Right ventricle myocardium superior (tissue), 1 donor: ENCODE measurements around the gene ZNF771. TPM values are rescaled to one million over a fixed set of nuclear protein-coding genes. Genes with fewer than 3 reads are reported as not detected.

ENCODE experiments used
- ATAC-seq: fragments of 200-7000 bp; cut with Tn5 transposase; one replicate; pipeline ENCODE4 v1.9.1; 2020; ENCODE audit warnings: mild to moderate bottlenecking; ENCODE audit not compliant: poor library complexity
- DNase-seq: peaks from one replicate; pipeline ENCODE4 v3.0.0-alpha.2; 2020
- intact Hi-C: fragments of 100-400 bp; cut with DNase I; formaldehyde crosslinking; loops from one replicate; pipeline ENCODE4 v1.11.2; 2022
- total RNA-seq: library from RNA; stranded (reverse); fragmentation: NEBNext Ultra II Directional; extraction: Animal tissue kit (Norgen Biotek cat#: 25700); gene quantifications from one replicate; pipeline ENCODE4 v1.2.1, GENCODE V29; 2021
- donor health status: DM: no; HTN: yes; CAD: no; lungs with severe emphysema.

The ZNF771 gene
- total RNA-seq, 1 donor from 2014 or later = 6.2 TPM

DNA sequence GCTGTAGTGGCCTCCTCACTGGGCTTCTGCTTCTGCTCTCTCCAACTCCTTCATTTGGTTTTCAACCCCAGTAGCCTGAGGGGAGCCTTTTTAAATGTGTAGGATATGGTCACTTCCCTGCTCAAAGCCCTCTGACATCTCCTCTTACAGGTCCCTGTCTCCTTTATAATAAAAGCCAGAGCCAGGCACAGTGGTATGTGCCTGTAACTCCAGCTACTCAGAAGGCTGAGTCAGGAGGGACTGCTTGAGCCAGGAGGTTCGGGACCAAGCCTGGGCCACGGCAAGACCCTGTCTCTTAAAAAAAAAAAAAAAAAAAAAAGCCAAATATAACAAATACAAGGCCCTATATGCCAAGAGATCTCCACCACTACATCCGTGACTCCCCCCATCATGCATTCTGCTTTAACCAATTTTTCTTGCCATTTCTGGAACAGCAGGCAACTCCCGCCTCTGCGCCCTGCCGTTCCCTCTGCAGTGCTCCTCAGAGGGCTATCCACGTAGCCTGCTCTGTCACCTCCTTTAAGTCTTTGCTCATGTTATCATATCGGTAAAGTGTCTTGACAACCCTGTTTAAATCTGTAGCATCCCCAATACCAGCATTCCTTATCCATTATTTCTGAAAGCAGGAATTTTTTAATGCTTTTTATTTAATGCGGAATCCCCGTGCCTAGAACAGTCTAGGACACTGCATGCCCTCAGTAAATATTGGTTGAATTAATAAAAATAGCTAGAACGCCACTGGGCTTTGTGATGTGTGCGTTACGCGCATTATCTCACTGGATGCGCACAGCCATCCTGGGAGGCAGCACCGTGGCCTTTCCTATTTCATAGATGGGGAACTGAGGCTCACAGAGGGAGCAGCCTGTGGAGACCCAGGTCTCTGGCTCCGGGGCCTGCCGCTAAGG, 9.5 kb downstream of the ZNF771 start:
- ATAC-seq (no peak), DNase-seq (no peak)
- intact Hi-C loops = loop anchor here (10.0 kb wide), 1 partner anchor 322 kb away; the partner anchor contains the start of genes TBX6 and YPEL3

DNA sequence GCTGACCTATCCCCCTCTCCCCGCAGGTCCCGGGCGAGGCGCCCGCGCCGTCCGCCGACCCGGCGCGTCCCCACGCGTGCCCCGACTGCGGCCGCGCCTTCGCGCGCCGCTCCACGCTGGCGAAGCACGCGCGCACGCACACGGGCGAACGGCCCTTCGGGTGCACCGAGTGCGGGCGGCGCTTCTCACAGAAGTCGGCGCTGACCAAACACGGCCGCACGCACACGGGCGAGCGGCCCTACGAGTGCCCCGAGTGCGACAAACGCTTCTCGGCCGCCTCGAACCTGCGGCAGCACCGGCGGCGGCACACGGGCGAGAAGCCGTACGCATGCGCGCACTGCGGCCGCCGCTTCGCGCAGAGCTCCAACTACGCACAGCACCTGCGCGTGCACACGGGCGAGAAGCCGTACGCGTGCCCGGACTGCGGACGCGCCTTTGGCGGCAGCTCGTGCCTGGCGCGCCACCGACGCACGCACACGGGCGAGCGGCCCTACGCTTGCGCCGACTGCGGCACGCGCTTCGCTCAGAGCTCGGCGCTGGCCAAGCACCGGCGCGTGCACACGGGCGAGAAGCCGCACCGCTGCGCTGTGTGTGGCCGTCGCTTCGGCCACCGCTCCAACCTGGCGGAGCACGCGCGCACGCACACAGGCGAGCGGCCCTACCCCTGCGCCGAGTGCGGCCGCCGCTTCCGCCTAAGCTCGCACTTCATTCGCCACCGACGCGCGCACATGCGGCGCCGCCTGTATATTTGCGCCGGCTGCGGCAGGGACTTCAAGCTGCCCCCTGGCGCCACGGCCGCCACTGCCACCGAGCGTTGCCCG, 10.3 kb downstream of the ZNF771 start:
- DNase-seq = peak; percentile 92
- intact Hi-C loops = loop anchor here (10.0 kb wide), 1 partner anchor 323 kb away; the partner anchor contains the start of genes TBX6 and YPEL3
- peak; percentile 97 for ATAC-seq

DNA sequence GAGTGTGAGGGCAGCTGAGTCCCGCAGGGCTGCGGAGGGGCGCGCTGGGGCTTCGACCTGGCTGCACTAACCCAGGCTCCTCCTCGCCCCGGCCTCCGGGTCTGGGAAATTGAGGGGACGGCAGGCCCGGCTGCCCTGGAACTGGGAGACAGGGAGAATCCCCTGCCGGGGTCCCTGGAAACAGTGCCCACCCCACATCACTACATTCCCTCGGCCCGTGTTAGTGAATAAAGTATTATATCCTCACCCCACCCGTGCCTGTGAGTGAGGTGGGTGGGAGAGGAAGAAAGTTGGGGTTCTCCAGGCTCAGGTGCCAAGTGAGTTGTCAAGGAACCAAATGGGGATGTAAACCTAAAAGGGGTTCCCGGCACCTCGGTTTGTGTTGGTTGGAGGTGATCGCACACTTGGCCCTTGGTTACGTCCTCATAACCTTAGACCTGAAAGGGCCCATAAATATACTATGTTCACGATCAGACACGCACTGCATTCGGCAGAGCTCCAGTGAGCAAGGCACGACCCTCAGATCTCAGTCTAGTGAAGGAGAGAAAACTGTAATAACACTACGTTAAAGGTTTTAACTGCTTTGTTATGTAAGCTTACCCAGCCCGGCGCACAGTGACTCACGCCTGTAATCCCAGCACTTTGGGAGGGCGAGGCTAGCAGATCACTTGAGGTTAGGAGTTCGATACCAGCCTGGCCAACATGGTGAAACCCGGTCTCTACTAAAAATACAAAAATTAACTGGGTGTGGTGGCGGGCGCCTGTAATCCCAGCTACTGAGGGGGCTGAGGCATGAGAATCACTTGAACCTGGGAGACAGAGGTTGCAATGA, 11.2 kb downstream of the ZNF771 start:
- intact Hi-C loops = loop anchor here (10.0 kb wide), 1 partner anchor 324 kb away; the partner anchor contains the start of genes TBX6 and YPEL3
- no peak for DNase-seq
- no peak for ATAC-seq

DNA sequence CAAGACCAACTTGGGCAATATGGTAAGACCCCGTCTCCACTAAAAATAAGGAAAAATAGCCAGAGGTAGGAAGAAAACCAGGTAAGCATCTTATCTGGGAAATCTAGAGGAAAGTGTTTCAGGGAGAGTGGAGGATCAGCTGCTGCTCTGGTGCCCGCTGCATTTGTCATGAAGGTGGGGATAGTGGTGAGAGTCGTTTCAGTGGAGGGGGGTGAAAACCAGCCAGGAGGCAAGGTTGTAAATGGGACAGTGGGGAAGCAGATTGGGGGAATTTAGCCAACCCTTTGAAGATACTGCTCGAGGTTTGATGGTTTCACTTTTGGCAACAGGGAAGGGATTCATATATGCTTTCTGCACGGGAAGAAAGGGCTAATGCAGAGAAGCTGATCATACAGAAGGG, 13.6 kb downstream of the ZNF771 start:
- DNase-seq (no peak), ATAC-seq (no peak)
- intact Hi-C loops = loop anchor here (10.0 kb wide), 1 partner anchor 184 kb away; no protein-coding TSS in a partner anchor

DNA sequence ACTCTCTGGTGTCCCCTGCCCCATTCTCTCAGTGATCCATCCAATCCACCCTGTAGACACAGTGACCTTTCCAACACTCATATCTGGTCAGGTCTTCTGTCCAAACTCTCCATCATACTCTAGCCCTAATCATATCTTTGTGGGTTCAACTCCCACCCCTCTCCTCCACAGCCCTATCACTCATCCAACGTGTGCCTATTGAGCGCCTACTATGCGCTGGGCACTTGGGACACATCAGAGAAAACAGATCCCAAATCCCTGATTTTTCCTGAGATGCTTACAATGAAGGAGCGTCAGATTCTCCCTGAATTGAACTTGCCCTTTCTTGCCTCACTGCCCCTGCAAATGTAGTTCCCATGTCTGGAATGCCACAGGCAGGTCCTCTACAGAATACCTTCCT, 20.6 kb downstream of the ZNF771 start:
- ATAC-seq = no peak
- no peak for DNase-seq
- intact Hi-C loops = loop anchor here (10.0 kb wide), 1 partner anchor 177 kb away; no protein-coding TSS in a partner anchor

DNA sequence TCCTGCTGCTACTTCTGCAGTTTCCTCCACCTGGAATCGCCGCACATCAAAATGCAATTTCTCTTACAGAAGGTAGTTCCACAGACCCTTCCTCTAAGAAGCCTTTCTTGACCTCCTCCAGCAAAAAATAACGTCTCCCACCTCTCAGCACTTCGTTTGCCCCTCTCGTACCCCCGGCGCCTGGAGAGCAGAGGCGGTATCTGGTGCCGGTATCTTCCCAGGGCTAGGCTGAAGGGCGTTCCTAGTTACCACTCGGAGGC, 21.9 kb downstream of the ZNF771 start:
- intact Hi-C loops = loop anchor here (10.0 kb wide), 1 partner anchor 175 kb away; no protein-coding TSS in a partner anchor
- ATAC-seq (no peak), DNase-seq (no peak)

DNA sequence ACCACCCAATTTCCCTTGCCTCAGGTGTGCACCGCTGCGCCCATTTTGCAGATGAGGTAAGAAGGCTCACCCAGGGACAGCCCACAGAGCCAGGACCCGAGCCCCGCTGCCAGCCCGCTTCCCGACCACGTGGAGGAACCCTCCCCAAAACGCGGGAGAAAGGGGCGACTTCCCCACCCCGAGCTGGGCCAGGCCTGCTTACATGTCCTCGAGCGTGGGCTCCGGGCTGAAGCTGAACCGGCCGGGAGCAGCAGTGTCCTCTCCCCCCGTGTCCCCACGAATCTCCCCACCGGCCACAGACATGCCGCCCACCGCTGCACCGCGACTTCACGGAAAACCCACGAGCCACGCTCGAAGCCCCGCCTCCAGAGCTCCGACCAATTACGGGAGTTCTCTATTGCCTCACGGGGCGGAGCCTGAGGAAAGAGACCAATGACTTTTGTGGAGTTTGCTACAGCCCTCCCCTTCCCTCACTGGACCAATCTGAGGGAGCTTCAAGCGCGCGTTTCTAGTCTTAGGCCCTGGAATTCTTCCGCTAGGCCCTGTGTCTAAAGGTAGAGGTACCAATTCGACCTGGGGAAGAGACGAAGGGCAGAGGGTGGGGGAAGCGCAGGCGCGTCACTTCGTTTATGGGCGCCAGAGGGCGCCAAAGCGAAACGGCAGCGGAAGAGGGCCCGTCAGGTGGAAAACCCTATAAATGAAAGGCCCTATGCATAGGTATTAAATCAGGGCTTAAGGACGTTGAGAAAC, 22.4 kb downstream of the ZNF771 start, which contains the start of gene DCTPP1:
DCTPP1 (minus strand) TSS at position 353 of the 750 bp plus-strand sequence; CDS start at position 303, 50 bp downstream.
- peak; percentile 98 for ATAC-seq
- intact Hi-C loops = loop anchor here (10.0 kb wide), 1 partner anchor 175 kb away; no protein-coding TSS in a partner anchor

DNA sequence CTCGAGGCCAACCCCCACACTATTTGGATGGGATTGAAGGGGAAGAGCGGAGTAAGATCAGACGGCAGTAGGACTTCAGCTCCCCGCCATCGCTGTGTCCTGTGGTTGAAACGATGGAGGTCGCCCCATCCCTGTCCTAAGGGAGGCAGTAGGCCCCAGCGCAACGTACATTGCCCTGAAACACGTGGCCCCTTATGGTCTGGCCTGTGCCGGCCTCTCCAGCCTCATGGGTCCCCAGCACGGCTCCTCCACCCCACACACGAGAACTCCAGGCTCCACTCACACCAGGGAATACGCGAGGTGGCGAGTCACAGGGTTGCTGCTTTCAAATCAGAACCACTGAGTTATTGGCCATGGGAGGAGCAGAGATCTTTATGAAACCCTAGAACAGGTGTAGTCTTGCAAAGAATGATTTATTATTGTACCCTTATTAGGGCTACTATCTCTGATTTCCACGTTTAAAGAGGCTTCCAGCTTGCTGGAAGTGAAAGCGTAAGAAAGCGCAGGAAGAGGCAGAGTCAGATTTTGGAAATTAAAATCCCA, 23.1 kb downstream of the ZNF771 start:
- ATAC-seq = peak; percentile 13
- DNase-seq = no peak
- intact Hi-C loops = no loop called here

More for the DNA sequence above, 22.4 kb downstream of the ZNF771 start, which contains the start of gene DCTPP1:
- peak; percentile 96 for DNase-seq

DNA sequence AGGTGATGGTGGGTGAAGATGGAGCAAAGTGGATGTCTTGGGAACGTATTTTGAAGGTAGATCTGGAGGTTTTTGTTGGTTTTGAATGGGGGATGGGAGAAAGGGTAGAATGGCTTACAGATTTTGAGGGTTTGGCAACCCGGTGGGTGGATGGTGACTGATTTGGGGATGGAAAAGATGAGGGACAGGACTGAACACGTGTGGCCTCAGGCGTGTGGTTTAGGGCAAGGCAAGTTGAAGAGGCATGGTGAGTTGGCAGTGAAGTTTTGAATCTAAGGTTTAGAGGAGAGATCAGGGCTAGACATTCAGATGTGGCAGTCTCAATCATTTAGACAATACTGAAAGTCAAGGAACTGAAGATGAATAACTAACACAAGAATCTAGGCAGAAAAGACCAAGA, 27.4 kb downstream of the ZNF771 start:
- DNase-seq (no peak), ATAC-seq (no peak)
- intact Hi-C loops = loop anchor here (5.0 kb wide), 1 partner anchor 182 kb away; no protein-coding TSS in a partner anchor

DNA sequence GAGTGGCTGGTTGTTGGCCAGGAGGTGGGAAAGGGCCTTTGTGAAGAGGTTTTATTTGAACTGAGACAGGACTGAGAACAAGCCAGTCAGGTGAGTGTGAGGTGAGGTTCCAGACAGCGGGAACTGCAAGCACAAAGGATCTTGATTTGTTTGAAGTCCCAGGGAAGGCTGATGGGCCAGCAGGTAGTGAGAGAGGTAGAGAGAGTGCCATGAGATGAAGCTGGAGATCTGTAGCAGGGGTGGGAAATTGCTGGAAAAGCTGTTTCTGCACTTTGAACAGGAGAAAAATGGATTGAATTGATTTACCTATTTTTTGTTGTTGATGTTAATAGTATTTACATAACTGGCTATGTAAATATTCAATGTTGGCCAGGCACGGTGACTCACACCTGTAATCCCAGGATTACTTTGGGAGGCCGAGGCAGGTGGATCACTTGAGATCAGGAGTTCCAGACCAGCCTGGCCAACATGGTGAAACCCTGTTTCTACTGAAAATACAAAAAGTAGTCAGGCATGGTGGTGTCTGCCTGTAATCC, 30.2 kb downstream of the ZNF771 start:
- ATAC-seq (no peak), DNase-seq (no peak)
- intact Hi-C loops = loop anchor here (5.0 kb wide), 1 partner anchor 180 kb away; no protein-coding TSS in a partner anchor

DNA sequence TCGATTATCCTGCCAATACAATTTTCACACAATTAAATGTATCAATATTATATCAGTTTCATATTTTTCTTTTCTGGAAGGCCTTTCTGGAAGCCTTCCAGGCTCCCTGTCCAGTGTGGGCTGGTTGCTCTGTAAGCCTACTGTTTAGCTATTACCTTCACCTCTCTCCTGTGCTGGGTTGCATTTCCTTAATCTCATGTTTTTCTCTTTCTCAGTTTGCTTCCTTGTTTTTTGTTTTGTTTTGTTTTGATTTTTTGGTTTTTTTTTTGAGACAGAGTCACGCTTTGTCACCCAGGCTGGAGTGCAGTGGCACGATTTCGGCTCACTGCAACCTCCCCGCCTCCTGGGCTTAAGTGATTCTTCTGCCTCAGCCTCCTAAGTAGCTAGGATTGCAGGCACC, 31.4 kb downstream of the ZNF771 start:
- DNase-seq (no peak), ATAC-seq (no peak)
- intact Hi-C loops = loop anchor here (5.0 kb wide), 1 partner anchor 178 kb away; no protein-coding TSS in a partner anchor

DNA sequence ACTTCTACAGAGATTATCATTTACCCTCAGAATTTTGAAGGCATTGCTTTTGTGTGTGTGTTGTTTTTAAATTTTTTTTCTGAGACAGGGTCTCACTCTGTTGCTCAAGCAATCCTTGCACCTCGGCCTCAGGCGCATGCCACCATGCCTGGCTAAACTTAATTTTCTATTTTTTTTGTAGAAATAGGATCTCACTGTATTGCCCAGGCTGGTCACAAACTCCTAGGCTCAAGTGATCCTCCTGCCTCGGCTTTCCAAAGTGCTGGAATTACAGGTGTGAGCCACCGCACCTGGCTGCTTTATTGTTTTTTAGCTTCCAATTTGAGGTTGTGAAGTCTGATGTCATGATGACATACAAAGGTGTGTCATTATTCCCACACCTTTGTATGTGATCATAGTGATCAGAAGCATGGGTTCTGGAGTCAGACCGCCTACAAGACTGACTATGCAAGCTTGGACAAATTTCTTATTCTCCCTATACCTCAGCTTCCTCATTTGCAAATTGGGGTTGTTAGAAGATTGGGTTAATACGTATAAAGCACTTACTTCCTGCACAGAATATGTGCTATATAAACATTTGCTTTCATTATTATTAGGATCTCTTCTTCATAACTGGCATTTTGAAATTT, 32.4 kb downstream of the ZNF771 start:
- intact Hi-C loops = loop anchor here (5.0 to 10.0 kb wide), 2 partner anchors 85 to 177 kb away; partner anchors contain the start of gene ZNF768
- no peak for DNase-seq
- ATAC-seq = no peak

DNA sequence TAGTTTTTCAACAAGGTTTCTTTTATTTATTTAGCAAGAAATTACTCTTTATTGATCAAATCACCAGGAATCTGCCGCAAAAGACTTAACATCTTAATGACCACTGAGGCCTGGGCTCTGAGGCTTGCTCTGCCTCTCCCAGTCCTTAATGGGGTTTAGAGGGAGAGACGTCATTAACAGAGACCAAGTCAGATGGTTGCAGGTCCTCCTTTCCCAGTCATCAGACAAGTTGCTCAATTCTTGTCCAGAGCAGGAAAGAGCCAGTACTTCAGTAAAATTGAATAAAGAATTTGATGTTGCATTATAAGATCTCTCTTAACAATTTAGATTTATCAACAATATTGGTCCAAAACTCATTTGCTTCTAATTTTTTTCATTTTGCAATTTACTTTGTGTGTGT, 36.2 kb downstream of the ZNF771 start:
- DNase-seq = no peak
- ATAC-seq = no peak
- intact Hi-C loops = loop anchor here (10.0 kb wide), 1 partner anchor 81 kb away; the partner anchor contains the start of gene ZNF768

DNA sequence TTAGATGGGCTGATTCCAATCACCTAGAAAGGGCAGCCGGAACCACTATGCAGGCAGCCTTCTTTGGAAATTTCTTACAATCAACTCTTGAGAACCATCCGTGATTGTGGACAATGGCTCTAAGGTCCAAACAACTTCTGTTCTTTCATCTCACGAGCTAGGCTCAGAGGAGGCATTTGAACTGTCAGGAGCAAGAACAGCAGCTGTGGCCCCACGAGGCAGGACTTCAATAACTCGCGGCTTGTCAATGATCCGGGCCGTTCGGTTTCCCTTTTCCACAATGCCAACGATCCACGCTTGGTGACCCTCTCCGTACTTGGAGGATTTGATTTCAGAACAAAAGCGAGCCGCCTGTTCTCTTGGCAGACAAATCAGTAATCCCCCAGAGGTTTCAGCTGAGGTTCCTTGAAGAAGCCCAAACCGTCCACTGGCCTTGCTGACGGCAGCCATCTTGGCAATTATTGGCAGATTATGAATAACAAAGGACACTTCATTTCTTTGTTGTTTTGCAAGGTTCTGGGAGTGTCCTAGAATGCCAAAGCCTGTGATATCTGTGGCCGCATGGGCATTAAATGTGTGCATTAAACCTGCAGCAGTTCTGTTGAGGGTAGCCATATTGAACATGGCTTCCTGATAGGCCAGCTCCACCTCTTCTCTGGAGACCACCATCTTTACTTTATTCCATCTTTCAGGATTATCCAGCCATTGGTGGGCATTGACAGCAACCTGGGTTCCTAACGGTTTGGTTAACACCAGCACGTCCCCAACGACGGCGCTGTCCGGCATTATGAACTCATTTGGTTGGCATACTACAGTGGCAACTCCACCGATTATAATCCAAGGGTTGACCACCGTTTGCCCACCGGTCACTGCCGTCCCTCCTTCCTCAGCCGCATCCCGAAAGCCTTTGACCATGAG, 37.1 kb downstream of the ZNF771 start:
- DNase-seq = no peak
- intact Hi-C loops = loop anchor here (10.0 kb wide), 1 partner anchor 80 kb away; the partner anchor contains the start of gene ZNF768
- ATAC-seq = no peak

DNA sequence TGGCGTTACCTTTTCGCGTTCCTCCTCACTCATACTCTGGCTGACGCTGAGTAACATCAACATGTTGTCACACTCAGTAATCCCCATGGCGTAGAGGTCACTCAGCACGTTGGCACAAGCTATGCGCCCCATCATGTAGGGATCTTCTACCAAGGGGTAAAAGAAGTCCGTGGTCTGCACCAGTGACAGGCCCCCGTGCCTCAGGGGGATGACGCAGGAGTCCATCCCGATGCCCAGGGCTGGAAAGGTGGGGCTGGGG, 37.7 kb downstream of the ZNF771 start:
- DNase-seq (no peak), ATAC-seq (no peak)
- intact Hi-C loops = loop anchor here (10.0 kb wide), 1 partner anchor 80 kb away; the partner anchor contains the start of gene ZNF768
